ENCODE results near the gene PLEK.
"Not testable (repeated sequence)": the region's sequence is repeated elsewhere in the genome, so short reads cannot be mapped to it uniquely, and the experiment has no call there.

The PLEK gene

DNA sequence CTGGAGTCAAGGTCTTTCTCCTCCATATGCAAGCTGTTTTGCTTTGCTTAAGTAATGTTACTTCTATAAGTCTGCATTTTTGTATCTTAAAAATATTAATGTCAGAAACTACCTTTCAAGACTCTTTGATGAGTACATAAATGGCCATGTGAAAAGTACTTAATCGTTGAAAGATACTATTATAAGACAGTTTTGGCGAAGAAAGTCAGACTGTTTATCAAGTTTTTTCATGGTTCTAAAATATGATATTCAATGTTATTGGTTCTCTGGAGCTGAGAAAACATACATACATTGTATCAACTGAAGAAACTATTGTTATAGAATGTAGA is 76.9 kb downstream of the PLEK start:
- no peak for DNase-seq (ENCODE audit: low spot score)

DNA sequence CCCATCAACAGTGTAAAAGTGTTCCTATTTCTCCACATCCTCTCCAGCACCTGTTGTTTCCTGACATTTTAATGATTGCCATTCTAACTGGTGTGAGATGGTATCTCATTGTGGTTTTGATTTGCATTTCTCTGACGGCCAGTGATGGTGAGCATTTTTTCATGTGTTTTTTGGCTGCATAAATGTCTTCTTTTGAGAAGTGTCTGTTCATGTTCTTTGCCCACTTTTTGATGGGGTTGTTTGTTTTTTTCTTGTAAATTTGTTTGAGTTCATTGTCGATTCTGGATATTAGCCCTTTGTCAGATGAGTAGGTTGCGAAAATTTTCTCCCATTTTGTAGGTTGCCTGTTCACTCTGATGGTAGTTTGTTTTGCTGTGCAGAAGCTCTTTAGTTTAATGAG is 81.3 kb downstream of the PLEK start:
- DNase-seq (ENCODE audit: low spot score): not testable (repeated sequence)

All from HuH-7 (cell line).